WTC11 (cell line): ENCODE data around the gene SH3BP2.

Experiments used
- ZNF263 ChIP-seq: sonication (generic); formaldehyde crosslinking; IDR thresholded peaks from 2 replicates; pipeline ENCODE4 v1.8.1; 2022; ENCODE audit warnings: low read depth, mild to moderate bottlenecking, moderate library complexity, missing genetic modification reagents
- TF ChIP-seq, protein P1 (sequence below): fragments of 200-600 bp; IDR thresholded peaks from 2 replicates; pipeline ENCODE4 v1.8.0; 2022; ENCODE audit warnings: antibody characterized with exemption

- TF ChIP-seq, protein P1, sequence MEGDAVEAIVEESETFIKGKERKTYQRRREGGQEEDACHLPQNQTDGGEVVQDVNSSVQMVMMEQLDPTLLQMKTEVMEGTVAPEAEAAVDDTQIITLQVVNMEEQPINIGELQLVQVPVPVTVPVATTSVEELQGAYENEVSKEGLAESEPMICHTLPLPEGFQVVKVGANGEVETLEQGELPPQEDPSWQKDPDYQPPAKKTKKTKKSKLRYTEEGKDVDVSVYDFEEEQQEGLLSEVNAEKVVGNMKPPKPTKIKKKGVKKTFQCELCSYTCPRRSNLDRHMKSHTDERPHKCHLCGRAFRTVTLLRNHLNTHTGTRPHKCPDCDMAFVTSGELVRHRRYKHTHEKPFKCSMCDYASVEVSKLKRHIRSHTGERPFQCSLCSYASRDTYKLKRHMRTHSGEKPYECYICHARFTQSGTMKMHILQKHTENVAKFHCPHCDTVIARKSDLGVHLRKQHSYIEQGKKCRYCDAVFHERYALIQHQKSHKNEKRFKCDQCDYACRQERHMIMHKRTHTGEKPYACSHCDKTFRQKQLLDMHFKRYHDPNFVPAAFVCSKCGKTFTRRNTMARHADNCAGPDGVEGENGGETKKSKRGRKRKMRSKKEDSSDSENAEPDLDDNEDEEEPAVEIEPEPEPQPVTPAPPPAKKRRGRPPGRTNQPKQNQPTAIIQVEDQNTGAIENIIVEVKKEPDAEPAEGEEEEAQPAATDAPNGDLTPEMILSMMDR = no peak
- TF ChIP-seq ZNF263 (CRISPR knock-in tag) = no peak
Measured at GRCh38 chr4:2796849-2797544, 4.1 kb downstream of the SH3BP2 start.
